HUES6 (cell line): ENCODE results near the gene HNRNPUL1.
A peak's percentile ranks its signal among the peaks of the same experiment; 100 is the strongest.
"Not testable (repeated sequence)": the region's sequence is repeated elsewhere in the genome, so short reads cannot be mapped to it uniquely, and the experiment has no call there.

Experiments
- H3K27ac ChIP-seq: 2 replicates; pipeline ENCODE4 v1.7.0; 2013; ENCODE audit warnings: low read depth, mild to moderate bottlenecking, low read length, inconsistent platforms
- H3K27me3 ChIP-seq: 2 replicates; pipeline ENCODE4 v1.6.1; 2013; ENCODE audit warnings: low read length; ENCODE audit not compliant: control insufficient read depth, insufficient read depth
- H3K36me3 ChIP-seq: 2 replicates; pipeline ENCODE4 v1.6.1; 2013; ENCODE audit warnings: low read length; ENCODE audit not compliant: control insufficient read depth, insufficient read depth
- H3K4me1 ChIP-seq: 2 replicates; pipeline ENCODE4 v1.6.1; 2013; ENCODE audit warnings: low read length; ENCODE audit not compliant: control insufficient read depth, insufficient read depth
- H3K4me3 ChIP-seq: 2 replicates; pipeline ENCODE4 v1.5.1; 2013; ENCODE audit warnings: low read depth, low read length
- H3K9ac ChIP-seq: one replicate; pipeline ENCODE4 v1.6.1; 2013; ENCODE audit warnings: mild to moderate bottlenecking, low read length
- H3K9me3 ChIP-seq: 2 replicates; pipeline ENCODE4 v1.6.1; 2013; ENCODE audit warnings: low read depth, low read length; ENCODE audit not compliant: control insufficient read depth, insufficient read depth

The HNRNPUL1 gene

DNA sequence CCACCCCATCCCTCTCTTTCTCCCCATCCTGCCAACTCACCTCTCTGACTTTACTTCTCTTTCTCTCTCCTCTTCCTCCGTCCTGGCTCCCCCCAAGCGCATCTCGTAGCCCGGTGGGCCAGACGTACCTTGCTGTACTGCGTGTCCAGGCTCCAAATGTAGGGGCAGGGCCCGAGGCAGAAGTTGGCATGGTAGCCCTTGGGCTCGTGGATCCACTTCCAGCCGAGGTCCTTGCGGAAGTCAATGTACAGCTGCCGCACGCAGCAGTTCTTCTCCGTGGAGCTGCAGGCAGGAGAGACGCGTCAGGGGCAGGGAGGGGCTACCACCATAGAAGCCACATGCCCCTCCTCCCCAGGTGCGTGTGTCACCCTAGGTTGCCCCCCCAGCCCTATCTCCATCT lies 67.8 kb downstream of the HNRNPUL1 start:
- Histone ChIP-seq H3K27me3 (no peaks in the 10 kb centered on the region), H3K27ac (no peak overlapping the region), H3K4me3 (no peak overlapping the region), H3K9me3 (no peaks in the 10 kb centered on the region), H3K4me1 (peaks cover 30% of the 10 kb centered on the region), H3K36me3 (peaks cover 26% of the 10 kb centered on the region; the same call in 1 of the 2 replicates), H3K9ac (no peak overlapping the region)

- H3K4me3 ChIP-seq: no peak overlapping the region
- H3K27ac ChIP-seq: no peak overlapping the region
- no peaks in the 10 kb centered on the region for H3K27me3 ChIP-seq
- no peaks in the 10 kb centered on the region for H3K9me3 ChIP-seq
- H3K4me1 ChIP-seq: peaks cover 26% of the 10 kb centered on the region
- peaks cover 27% of the 10 kb centered on the region; the same call in 1 of the 2 replicates for H3K36me3 ChIP-seq
- no peak overlapping the region for H3K9ac ChIP-seq
Measured at GRCh38 chr19:41332468-41332867, 68.3 kb downstream of the HNRNPUL1 start.

- no peak overlapping the region for H3K4me3 ChIP-seq
- H3K27ac ChIP-seq: no peak overlapping the region
- peaks cover 28% of the 10 kb centered on the region; the same call in 1 of the 2 replicates for H3K36me3 ChIP-seq
- H3K9ac ChIP-seq: no peak overlapping the region
- peaks cover 10% of the 10 kb centered on the region; the same call in 1 of the 2 replicates for H3K4me1 ChIP-seq
- H3K27me3 ChIP-seq: no peaks in the 10 kb centered on the region
- no peaks in the 10 kb centered on the region for H3K9me3 ChIP-seq
Measured at GRCh38 chr19:41334793-41335192, 70.6 kb downstream of the HNRNPUL1 start.

- H3K27me3 ChIP-seq: no peaks in the 10 kb centered on the region
- no peak overlapping the region for H3K4me3 ChIP-seq
- peaks cover 10% of the 10 kb centered on the region; the same call in 1 of the 2 replicates for H3K4me1 ChIP-seq
- no peak overlapping the region for H3K9ac ChIP-seq
- peaks cover 30% of the 10 kb centered on the region; the same call in 1 of the 2 replicates for H3K36me3 ChIP-seq
- no peak overlapping the region for H3K27ac ChIP-seq
- no peaks in the 10 kb centered on the region for H3K9me3 ChIP-seq
Measured at GRCh38 chr19:41335467-41335866, 71.3 kb downstream of the HNRNPUL1 start.

GRCh38 chr19:41339936-41340335 lies 75.8 kb downstream of the HNRNPUL1 start:
- H3K36me3 ChIP-seq: peaks cover 52% of the 10 kb centered on the region

GRCh38 chr19:41341669-41342490 lies 77.7 kb downstream of the HNRNPUL1 start:
- peaks cover 46% of the 10 kb centered on the region for H3K36me3 ChIP-seq
- no peak overlapping the region for H3K27ac ChIP-seq
- H3K4me3 ChIP-seq: no peak overlapping the region
- no peaks in the 10 kb centered on the region for H3K9me3 ChIP-seq
- H3K4me1 ChIP-seq: no peaks in the 10 kb centered on the region
- no peak overlapping the region for H3K9ac ChIP-seq
- no peaks in the 10 kb centered on the region for H3K27me3 ChIP-seq

More at GRCh38 chr19:41339936-41340335, 75.8 kb downstream of the HNRNPUL1 start:
- no peaks in the 10 kb centered on the region for H3K4me1 ChIP-seq
- no peaks in the 10 kb centered on the region for H3K27me3 ChIP-seq
- no peak overlapping the region for H3K9ac ChIP-seq
- no peak overlapping the region for H3K27ac ChIP-seq
- H3K9me3 ChIP-seq: no peaks in the 10 kb centered on the region
- H3K4me3 ChIP-seq: no peak overlapping the region

DNA sequence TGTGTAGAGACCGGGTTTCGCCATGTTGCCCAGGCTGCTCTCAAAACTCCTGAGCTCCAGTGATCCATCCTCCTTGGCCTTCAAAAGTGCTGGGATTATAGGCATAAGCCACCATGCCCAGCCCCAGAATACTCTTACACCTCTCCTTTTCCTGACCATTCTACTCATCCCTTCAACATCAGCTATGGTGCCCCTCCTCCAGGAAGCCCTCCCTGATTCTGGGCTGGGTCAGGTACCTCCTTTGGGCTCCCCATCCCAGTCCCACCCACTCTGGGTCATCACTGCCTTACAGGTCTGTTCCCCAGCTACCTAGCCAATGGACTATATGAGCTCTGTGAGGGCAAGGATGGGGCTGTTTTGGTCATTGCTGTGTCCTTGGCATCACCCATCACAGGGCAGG lies 80.0 kb downstream of the HNRNPUL1 start:
- peaks cover 44% of the 10 kb centered on the region for H3K36me3 ChIP-seq
- H3K9ac ChIP-seq: no peak overlapping the region
- no peak overlapping the region for H3K4me3 ChIP-seq
- no peaks in the 10 kb centered on the region for H3K27me3 ChIP-seq
- H3K4me1 ChIP-seq: no peaks in the 10 kb centered on the region
- H3K27ac ChIP-seq: no peak overlapping the region
- H3K9me3 ChIP-seq: no peaks in the 10 kb centered on the region

GRCh38 chr19:41346916-41347315 lies 82.7 kb downstream of the HNRNPUL1 start:
- H3K27me3 ChIP-seq: peaks cover 16% of the 10 kb centered on the region
- not testable (repeated sequence) for H3K9me3 ChIP-seq, H3K4me3 ChIP-seq, H3K4me1 ChIP-seq, H3K27ac ChIP-seq, H3K9ac ChIP-seq
- H3K36me3 ChIP-seq: peaks cover 30% of the 10 kb centered on the region

DNA sequence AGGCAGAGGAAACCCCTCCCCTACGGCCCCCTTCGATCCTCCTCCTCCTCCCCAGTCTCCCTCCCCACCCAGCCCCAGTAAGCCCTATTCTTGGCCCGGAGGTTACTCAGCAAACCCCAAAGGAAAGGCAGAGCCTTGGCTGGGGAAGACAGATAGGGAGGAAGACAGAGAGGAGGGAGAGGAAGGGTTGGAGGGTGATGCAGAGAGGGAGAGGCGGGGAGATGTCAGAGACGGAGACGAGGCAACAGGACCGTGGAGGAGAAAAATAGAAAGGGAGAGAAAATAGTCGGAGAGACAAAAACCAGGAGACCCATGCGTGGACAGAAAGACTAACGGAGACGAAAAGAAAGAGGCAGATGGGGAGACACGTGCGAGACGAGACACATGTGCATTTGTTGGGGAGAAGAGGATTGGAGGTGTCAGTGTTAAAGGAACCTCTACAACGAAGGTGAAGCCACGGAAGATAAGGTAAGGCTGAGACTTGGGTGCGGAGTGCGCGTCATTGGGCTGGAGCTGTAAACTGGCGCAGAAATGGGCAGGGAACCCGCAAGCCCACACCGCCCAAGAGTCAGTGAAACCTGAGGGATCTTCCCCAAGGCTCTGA lies 86.7 kb downstream of the HNRNPUL1 start:
- peak overlapping the region; percentile 95 for H3K4me3 ChIP-seq
- H3K9ac ChIP-seq: peak overlapping the region; percentile 84
- no peaks in the 10 kb centered on the region for H3K9me3 ChIP-seq
- peaks cover 7% of the 10 kb centered on the region; the same call in 1 of the 2 replicates for H3K36me3 ChIP-seq
- peaks cover 31% of the 10 kb centered on the region for H3K27me3 ChIP-seq
- no peak overlapping the region for H3K27ac ChIP-seq
- H3K4me1 ChIP-seq: peaks cover 10% of the 10 kb centered on the region

GRCh38 chr19:41351339-41352245 lies 87.4 kb downstream of the HNRNPUL1 start:
- peak overlapping the region; percentile 84 for H3K9ac ChIP-seq
- peaks cover 31% of the 10 kb centered on the region for H3K27me3 ChIP-seq
- H3K4me1 ChIP-seq: peaks cover 10% of the 10 kb centered on the region
- H3K9me3 ChIP-seq: no peaks in the 10 kb centered on the region
- H3K4me3 ChIP-seq: peak overlapping the region; percentile 95
- H3K27ac ChIP-seq: no peak overlapping the region
- peaks cover 7% of the 10 kb centered on the region; the same call in 1 of the 2 replicates for H3K36me3 ChIP-seq
